ENCODE data around the gene NR4A2. TPM values are rescaled to one million over a fixed set of nuclear protein-coding genes. Genes with fewer than 3 reads are reported as not detected.

Gene NR4A2
- 1.4 TPM for total RNA-seq
- long read RNA-seq, partial matches to known transcripts, result 1 of 4 reads
- long read RNA-seq, other reads (novel, unspliced or antisense), result 2 of 4 reads

GRCh38 chr2:156332534-156333273, at the start of gene NR4A2:
TSS of gene NR4A2 (minus strand) at chr2:156332721. CDS start at chr2:156330186, 2,535 bp downstream.
- DNase-seq, result peak; percentile 92
- intact Hi-C loops (cut with micrococcal nuclease), result no loop called here

GRCh38 chr2:156380117-156380645, 47.7 kb upstream of the NR4A2 start:
- no peak for ATAC-seq
- intact Hi-C loops (cut with micrococcal nuclease), result no loop called here

More at GRCh38 chr2:156332534-156333273, at the start of gene NR4A2:
- ATAC-seq, result peak; percentile 77

GRCh38 chr2:156379714-156380113, 47.2 kb upstream of the NR4A2 start:
- intact Hi-C loops (cut with micrococcal nuclease), result no loop called here
- ATAC-seq (no peak), DNase-seq (no peak)

More at GRCh38 chr2:156380117-156380645, 47.7 kb upstream of the NR4A2 start:
- DNase-seq, result no peak

- ATAC-seq (no peak), DNase-seq (no peak)
- intact Hi-C loops (cut with micrococcal nuclease), result no loop called here
These were observed 46.5 kb upstream of the NR4A2 start for GRCh38 chr2:156379071-156379470.

GRCh38 chr2:156366753-156367152, 34.2 kb upstream of the NR4A2 start:
- intact Hi-C loops (cut with micrococcal nuclease), result no loop called here
- ATAC-seq (no peak), DNase-seq (no peak)

- no peak for ATAC-seq
- no peak for DNase-seq
- intact Hi-C loops (cut with micrococcal nuclease), result no loop called here
These were observed 30.6 kb upstream of the NR4A2 start for GRCh38 chr2:156363141-156363540.

- ATAC-seq (no peak), DNase-seq (no peak)
- intact Hi-C loops (cut with micrococcal nuclease), result no loop called here
These were observed 23.7 kb upstream of the NR4A2 start for GRCh38 chr2:156356014-156356754.

- no peak for DNase-seq
- intact Hi-C loops (cut with micrococcal nuclease), result no loop called here
- no peak for ATAC-seq
These were observed 20.4 kb upstream of the NR4A2 start for GRCh38 chr2:156352911-156353310.

- no peak for DNase-seq
- intact Hi-C loops (cut with micrococcal nuclease), result no loop called here
- ATAC-seq, result no peak
These were observed 18.0 kb upstream of the NR4A2 start for GRCh38 chr2:156350374-156351142.

GRCh38 chr2:156349605-156350004, 17.1 kb upstream of the NR4A2 start:
- DNase-seq (no peak), ATAC-seq (no peak)
- intact Hi-C loops (cut with micrococcal nuclease), result loop anchor here (10.0 kb wide), 1 partner anchor 225 kb away; no protein-coding TSS in a partner anchor

- no peak for DNase-seq
- no peak for ATAC-seq
- intact Hi-C loops (cut with micrococcal nuclease), result loop anchor here (10.0 kb wide), 1 partner anchor 226 kb away; no protein-coding TSS in a partner anchor
These were observed 16.6 kb upstream of the NR4A2 start for GRCh38 chr2:156349161-156349560.

- intact Hi-C loops (cut with micrococcal nuclease), result loop anchor here (10.0 kb wide), 1 partner anchor 227 kb away; no protein-coding TSS in a partner anchor
- ATAC-seq, result no peak
- DNase-seq, result no peak
These were observed 14.9 kb upstream of the NR4A2 start for GRCh38 chr2:156347431-156347830.

GRCh38 chr2:156346731-156347130, 14.2 kb upstream of the NR4A2 start:
- no peak for DNase-seq
- ATAC-seq, result no peak
- intact Hi-C loops (cut with micrococcal nuclease), result loop anchor here (10.0 kb wide), 1 partner anchor 228 kb away; no protein-coding TSS in a partner anchor

- intact Hi-C loops (cut with micrococcal nuclease), result loop anchor here (10.0 kb wide), 1 partner anchor 229 kb away; no protein-coding TSS in a partner anchor
- no peak for DNase-seq
- ATAC-seq, result no peak
These were observed 13.1 kb upstream of the NR4A2 start for GRCh38 chr2:156345582-156345981.

- DNase-seq, result no peak
- ATAC-seq, result no peak
- intact Hi-C loops (cut with micrococcal nuclease), result loop anchor here (5.0 to 10.0 kb wide), 2 partner anchors 53 to 231 kb away; no protein-coding TSS in a partner anchor
These were observed 11.4 kb upstream of the NR4A2 start for GRCh38 chr2:156343940-156344301.

GRCh38 chr2:156343096-156343939, 10.8 kb upstream of the NR4A2 start:
- intact Hi-C loops (cut with micrococcal nuclease), result loop anchor here (5.0 to 10.0 kb wide), 2 partner anchors 54 to 231 kb away; no protein-coding TSS in a partner anchor
- ATAC-seq (no peak), DNase-seq (no peak)

- intact Hi-C loops (cut with micrococcal nuclease), result loop anchor here (5.0 to 10.0 kb wide), 2 partner anchors 55 to 232 kb away; no protein-coding TSS in a partner anchor
- DNase-seq, result peak; percentile 98
- ATAC-seq, result peak; percentile 93
These were observed 10.0 kb upstream of the NR4A2 start for GRCh38 chr2:156342254-156343095.
